GM10266 (cell line): ENCODE results near the gene WDR91.

Source experiments
- DNase-seq: peaks from one replicate; pipeline ENCODE4 v3.0.0; 2012; ENCODE audit errors: extremely low spot score
- TF ChIP-seq, protein P1 (sequence below): IDR thresholded peaks from 2 replicates; pipeline ENCODE4 v1.5.1; 2012; ENCODE audit warnings: mild to moderate bottlenecking, low read depth; ENCODE audit not compliant: control insufficient read depth, insufficient read depth; ENCODE audit errors: missing control alignments

The WDR91 gene

DNA sequence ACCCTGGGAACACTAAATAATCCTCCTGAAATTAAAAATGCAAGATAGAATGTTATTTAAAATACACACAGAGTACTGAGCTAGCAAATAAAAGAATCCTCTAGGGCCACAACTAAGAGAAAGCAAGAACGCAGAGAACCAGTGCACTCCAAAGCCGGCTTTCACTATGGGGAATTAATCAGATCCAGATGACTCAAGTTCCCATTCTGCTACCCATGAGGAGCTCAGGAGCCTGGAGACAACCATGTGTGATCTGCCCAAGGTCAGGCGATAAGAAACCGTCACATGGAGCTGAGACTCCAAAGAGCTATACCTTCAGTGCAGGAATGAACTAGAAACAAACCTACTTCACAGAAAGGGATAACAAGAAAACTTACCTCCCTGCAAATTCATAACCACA is 21.4 kb downstream of the WDR91 start:
- no peak for DNase-seq
- TF ChIP-seq, protein P1, sequence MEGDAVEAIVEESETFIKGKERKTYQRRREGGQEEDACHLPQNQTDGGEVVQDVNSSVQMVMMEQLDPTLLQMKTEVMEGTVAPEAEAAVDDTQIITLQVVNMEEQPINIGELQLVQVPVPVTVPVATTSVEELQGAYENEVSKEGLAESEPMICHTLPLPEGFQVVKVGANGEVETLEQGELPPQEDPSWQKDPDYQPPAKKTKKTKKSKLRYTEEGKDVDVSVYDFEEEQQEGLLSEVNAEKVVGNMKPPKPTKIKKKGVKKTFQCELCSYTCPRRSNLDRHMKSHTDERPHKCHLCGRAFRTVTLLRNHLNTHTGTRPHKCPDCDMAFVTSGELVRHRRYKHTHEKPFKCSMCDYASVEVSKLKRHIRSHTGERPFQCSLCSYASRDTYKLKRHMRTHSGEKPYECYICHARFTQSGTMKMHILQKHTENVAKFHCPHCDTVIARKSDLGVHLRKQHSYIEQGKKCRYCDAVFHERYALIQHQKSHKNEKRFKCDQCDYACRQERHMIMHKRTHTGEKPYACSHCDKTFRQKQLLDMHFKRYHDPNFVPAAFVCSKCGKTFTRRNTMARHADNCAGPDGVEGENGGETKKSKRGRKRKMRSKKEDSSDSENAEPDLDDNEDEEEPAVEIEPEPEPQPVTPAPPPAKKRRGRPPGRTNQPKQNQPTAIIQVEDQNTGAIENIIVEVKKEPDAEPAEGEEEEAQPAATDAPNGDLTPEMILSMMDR, result no peak

DNA sequence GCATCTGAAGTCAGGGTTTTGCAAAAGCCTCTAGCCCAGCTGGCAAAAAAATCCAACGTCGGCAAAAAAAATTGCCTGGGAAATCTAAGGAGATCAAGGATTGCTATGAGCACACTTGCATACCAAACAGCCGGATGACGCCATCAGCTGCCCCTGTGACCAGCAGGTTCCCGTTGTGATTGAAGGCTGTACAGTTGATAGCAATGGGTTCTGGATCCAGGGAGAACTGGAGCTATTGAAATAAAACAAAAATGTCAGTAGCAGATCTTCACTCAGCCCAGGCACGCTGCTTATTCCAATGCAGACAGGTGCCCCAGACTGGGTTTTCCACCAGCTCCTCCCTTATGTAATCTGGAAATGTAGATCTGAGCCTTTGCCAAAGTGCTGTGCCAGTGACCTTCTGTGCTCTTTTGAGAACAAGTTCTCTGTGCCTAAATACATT is 22.1 kb downstream of the WDR91 start:
- TF ChIP-seq, protein P1, result no peak
- no peak for DNase-seq

- DNase-seq, result peak; percentile 47
- TF ChIP-seq, protein P1, result no peak
Observed at GRCh38 chr7:135188298-135188984, 22.9 kb downstream of the WDR91 start.

- TF ChIP-seq, protein P1, result peak; percentile 18
- DNase-seq, result peak; percentile 85
Observed at GRCh38 chr7:135186841-135187253, 24.5 kb downstream of the WDR91 start.

DNA sequence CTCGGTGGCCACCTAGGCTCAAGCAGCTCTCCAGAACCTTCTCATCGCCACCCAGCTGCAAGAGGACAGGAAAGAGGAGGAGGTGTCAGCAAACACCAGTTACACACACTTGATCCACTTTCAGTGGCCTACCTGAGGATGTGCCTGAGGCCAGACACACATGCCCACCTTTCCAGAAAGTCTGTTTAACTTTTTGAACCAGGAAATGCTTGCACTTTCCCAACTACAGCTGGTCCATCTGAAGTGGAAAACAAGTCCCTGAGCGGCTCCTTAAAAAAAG is 25.1 kb downstream of the WDR91 start:
- TF ChIP-seq, protein P1, result no peak
- DNase-seq, result no peak

GRCh38 chr7:135185471-135186260 is 25.7 kb downstream of the WDR91 start:
- TF ChIP-seq, protein P1, result no peak
- no peak for DNase-seq

DNA sequence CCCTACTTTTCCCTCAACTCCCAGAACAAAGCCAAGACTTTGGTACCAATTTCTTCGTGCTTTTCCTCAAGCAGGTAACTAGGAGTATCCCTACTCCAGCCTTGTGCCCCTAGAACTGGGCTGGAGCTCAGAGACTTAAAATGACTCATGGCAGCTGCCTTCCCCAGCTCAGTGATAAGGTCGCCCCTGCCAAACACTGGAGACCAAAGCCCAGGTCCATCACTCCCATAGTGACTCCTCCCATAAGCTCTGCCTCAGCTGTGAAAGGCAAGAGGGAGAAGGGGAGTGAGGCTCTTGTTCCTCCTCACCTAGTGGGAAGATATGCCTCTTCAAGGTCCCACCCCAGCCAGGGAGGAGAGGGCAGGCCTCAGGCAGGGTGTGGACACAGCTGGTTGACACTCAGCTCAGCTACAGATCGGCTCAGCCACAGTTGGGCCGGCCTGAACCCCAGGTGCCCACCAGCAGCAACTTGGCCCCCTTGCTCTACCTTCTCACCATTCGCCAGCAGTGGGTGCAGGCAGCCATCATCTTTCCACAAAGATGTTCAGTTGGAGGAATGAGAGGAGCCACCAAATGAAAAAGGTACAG is 27.0 kb downstream of the WDR91 start:
- no peak for DNase-seq
- TF ChIP-seq, protein P1, result no peak
